Type B pancreatic cell (in vitro differentiated cells): ENCODE measurements around the gene MVB12B. TPM values are rescaled to one million over a fixed set of nuclear protein-coding genes. Genes with fewer than 3 reads are reported as not detected.
A peak's percentile ranks its signal among the peaks of the same experiment; 100 is the strongest.

ENCODE experiments used
- DNase-seq: peaks from one replicate; pipeline ENCODE4 v3.0.0; 2021; ENCODE audit warnings: mixed read lengths; ENCODE audit not compliant: unreplicated experiment; ENCODE audit errors: extremely low spot score
- H3K27ac Mint-ChIP-seq: 2 replicates; pipeline ENCODE4 v1.8.0; 2021; ENCODE audit warnings: mild to moderate bottlenecking, mixed read lengths
- H3K27me3 Mint-ChIP-seq: 2 replicates; pipeline ENCODE4 v1.8.0; 2021; ENCODE audit warnings: mixed read lengths
- H3K36me3 Mint-ChIP-seq: 2 replicates; pipeline ENCODE4 v1.8.0; 2021; ENCODE audit warnings: mixed read lengths
- H3K4me1 Mint-ChIP-seq: one replicate; pipeline ENCODE4 v1.8.0; 2021; ENCODE audit warnings: mixed read lengths; ENCODE audit not compliant: unreplicated experiment
- H3K4me3 Mint-ChIP-seq: 2 replicates; pipeline ENCODE4 v1.8.0; 2021; ENCODE audit warnings: mild to moderate bottlenecking, mixed read lengths
- H3K9me3 Mint-ChIP-seq: 2 replicates; pipeline ENCODE4 v1.8.0; 2021; ENCODE audit warnings: mixed read lengths
- total RNA-seq: library from RNA; stranded (reverse); gene quantifications from 2 replicates; pipeline ENCODE4 v1.2.1, GENCODE V29; 2021; ENCODE audit warnings: low replicate concordance
- TF ChIP-seq, protein P1 (sequence below): fragments of 200-600 bp; sonication (generic); conservative IDR thresholded peaks from 2 replicates; pipeline ENCODE4 v1.5.0; 2021; ENCODE audit warnings: antibody characterized with exemption, mild to moderate bottlenecking

MVB12B gene
- total RNA-seq, 1 donor from 2014 or later = 26.1 TPM

DNA sequence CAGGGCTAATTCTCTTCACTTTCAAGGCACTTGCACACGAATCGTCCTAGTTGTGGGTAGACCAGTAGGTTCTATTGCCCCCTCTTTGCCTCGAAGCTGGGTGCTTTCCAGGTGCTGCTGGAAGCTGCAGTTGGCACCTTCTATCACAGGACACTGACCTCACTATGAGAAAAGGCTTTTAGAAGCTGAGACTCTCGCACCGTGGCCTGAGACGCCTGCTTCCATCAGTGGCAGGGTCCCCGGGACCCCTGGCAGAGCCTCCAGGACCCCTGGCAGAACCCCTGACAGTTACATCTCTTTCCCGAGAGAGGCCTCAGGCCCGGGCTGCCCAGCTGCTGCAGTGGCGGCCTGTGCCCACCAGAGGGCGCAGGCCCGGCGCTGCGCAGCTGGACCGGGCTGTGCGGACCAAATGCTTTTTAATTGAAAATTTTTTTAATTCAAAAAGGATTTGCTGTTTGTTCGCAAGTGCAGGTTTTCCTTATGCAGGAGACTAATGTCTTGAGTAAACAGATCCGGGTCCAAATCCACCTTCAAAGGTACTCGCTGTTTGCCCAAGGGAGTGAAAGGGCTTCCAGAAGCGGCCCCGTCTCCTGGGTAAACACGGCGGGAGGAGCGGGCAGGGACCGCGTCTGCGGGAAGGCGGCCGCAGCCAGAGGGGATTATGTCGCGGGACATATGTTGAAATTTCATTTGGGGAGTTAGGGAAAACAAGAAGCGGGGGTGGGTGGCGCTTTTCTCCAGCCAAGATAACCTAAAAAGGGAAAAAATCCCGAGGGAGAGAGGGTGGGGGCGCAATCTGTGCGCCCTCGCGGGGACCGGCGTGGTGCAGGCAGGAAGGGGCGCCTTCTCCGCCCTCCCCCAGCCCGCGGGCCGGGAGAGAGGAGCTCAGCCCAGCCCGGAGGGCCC, 172.6 kb downstream of the MVB12B start:
- Mint-ChIP-seq H3K27ac (no peak overlapping the region), H3K27me3 (peaks cover 15% of the 10 kb centered on the region), H3K36me3 (no peaks in the 10 kb centered on the region), H3K9me3 (no peaks in the 10 kb centered on the region), H3K4me3 (peak overlapping the region; percentile 86), H3K4me1 (peaks cover 9% of the 10 kb centered on the region)
- no peak for DNase-seq
- TF ChIP-seq, protein P1, sequence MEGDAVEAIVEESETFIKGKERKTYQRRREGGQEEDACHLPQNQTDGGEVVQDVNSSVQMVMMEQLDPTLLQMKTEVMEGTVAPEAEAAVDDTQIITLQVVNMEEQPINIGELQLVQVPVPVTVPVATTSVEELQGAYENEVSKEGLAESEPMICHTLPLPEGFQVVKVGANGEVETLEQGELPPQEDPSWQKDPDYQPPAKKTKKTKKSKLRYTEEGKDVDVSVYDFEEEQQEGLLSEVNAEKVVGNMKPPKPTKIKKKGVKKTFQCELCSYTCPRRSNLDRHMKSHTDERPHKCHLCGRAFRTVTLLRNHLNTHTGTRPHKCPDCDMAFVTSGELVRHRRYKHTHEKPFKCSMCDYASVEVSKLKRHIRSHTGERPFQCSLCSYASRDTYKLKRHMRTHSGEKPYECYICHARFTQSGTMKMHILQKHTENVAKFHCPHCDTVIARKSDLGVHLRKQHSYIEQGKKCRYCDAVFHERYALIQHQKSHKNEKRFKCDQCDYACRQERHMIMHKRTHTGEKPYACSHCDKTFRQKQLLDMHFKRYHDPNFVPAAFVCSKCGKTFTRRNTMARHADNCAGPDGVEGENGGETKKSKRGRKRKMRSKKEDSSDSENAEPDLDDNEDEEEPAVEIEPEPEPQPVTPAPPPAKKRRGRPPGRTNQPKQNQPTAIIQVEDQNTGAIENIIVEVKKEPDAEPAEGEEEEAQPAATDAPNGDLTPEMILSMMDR = peak; percentile 100

DNA sequence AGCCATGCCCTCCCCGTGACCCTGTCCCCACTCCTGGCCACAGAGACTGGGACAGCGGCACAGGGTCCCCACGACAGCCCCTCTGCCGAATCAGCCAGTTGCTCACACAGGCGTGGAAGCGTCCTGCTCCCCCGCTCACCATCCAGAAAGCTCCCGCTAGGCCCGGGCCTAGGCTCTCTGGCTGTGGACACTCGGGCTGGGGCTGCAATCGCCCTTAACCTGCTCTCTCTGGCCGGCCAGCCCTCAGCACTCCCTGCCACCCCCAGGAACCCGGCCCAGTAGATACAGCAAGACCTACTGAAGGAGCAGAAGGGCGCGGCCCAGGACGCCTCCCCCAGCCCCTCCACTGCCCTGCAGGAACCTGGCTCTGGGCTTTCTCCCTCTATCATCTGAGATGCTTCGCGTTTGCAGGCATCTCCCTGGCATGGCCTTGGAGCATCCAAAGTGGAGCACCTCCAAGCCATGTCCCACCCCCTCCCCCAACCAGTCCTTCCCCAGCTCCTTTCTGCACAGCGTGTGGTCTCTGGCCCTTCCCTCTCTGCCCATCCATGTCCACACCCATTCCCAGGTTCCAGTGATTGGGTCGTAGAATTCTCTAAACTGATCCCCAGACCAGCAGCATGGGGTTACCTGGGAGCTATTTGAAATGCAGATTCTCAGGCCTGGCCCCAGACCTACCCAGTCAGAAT, 173.4 kb downstream of the MVB12B start:
- peak overlapping the region; percentile 76 for H3K4me3 Mint-ChIP-seq
- TF ChIP-seq, protein P1 = no peak

DNA sequence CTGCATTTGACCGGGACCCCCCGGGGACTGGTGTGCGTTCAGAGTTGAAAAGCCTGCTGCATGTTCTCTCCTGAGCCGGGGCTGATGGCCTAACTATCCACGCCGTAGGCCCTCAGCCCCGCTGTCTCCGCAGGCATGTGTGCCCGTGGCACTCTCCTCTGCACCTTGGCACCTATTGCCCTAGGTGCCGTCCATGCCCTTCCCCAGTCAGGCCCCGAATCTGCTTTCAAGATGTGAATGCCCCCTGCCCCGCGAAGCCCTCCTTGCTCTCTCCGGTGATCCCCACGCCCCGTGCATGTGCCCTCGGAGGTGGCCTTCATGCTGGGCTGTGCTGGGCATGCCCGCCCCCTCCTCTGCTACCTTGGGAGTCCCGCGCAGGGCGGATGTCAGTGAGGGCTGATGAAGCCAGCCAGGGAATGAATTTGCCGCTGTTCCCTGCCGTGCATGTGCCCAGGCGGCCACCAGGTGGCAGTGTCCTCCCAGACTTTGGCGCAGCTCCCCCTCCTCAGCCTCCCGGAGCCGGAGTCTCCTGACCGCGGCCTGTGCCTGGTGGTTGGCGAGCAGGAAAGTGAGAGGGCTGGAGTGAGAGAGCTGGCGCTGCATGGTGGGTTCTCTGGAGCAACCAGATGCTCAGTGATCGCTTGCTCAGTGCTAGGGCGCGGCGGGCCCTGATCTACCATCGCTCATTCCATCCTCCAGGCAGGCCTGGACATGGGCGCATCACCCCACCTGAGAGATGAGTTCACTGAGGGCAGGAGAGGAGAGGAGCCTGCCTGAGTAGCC, 174.2 kb downstream of the MVB12B start:
- Mint-ChIP-seq H3K36me3 (no peaks in the 10 kb centered on the region), H3K27ac (no peak overlapping the region), H3K4me1 (peaks cover 9% of the 10 kb centered on the region), H3K27me3 (peaks cover 15% of the 10 kb centered on the region), H3K9me3 (no peaks in the 10 kb centered on the region), H3K4me3 (peak overlapping the region; percentile 77)
- TF ChIP-seq, protein P1 = peak; percentile 99
- peak; percentile 93 for DNase-seq

More for the DNA sequence above, 173.4 kb downstream of the MVB12B start:
- no peaks in the 10 kb centered on the region for H3K36me3 Mint-ChIP-seq
- peaks cover 9% of the 10 kb centered on the region for H3K4me1 Mint-ChIP-seq
- H3K9me3 Mint-ChIP-seq = no peaks in the 10 kb centered on the region
- peaks cover 15% of the 10 kb centered on the region for H3K27me3 Mint-ChIP-seq
- no peak for DNase-seq
- H3K27ac Mint-ChIP-seq = no peak overlapping the region

DNA sequence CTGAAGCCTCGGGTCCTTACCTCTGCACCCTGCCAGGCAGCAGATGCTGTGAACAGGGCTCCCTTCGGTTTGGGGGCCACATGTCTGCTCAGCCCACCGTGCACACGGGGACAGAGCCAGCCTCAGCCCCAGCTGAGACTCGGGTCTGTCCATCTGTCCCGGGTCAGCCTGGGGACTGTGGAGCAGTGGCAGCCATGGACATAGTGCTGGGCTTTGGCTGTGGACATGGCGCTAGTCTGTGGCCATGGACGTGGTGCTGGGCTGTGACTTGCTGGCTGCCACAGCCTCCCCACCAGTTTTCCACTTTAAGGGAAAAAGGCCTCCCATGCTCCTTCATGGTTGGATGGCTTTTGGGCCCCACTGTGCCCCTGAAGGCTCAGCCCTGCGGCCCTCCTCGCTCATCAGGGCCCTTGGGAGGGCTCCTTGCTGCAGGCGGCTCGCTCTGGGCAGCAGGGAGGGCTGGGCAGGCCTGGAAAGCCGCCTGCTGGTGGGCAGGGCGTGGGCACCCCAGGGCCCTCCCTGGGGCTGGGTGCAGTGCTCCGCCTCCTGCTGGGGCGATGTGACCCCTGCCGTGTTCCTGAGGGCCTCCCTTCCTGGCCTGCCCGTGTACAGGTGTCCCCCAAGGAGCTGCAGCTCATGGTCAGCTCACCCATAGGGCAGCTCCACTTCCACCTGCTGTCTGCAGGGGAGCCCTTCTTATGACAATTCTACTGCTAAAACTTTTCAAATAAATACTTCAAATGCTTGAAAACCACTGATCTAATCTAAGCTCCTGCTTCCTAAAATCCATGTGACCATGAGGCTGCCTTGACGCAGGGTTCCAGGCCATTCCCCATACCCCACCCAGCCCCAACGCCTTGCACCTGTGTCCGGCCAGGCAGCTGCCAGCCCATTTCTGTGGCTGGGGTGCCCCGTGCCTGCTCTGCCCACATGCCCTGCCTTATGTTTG, 175.0 kb downstream of the MVB12B start:
- Mint-ChIP-seq H3K27me3 (peaks cover 15% of the 10 kb centered on the region), H3K9me3 (no peaks in the 10 kb centered on the region), H3K4me3 (no peak overlapping the region), H3K27ac (no peak overlapping the region), H3K4me1 (peaks cover 9% of the 10 kb centered on the region), H3K36me3 (no peaks in the 10 kb centered on the region)
- DNase-seq = no peak
- TF ChIP-seq, protein P1 = no peak
